ENCODE measurements around the gene RBM33. TPM values are rescaled to one million over a fixed set of nuclear protein-coding genes. Genes with fewer than 3 reads are reported as not detected.

Gene RBM33
- total RNA-seq, 4 donors from 2014 or later, result 27.0 to 34.5 (median 32.6) TPM

DNA sequence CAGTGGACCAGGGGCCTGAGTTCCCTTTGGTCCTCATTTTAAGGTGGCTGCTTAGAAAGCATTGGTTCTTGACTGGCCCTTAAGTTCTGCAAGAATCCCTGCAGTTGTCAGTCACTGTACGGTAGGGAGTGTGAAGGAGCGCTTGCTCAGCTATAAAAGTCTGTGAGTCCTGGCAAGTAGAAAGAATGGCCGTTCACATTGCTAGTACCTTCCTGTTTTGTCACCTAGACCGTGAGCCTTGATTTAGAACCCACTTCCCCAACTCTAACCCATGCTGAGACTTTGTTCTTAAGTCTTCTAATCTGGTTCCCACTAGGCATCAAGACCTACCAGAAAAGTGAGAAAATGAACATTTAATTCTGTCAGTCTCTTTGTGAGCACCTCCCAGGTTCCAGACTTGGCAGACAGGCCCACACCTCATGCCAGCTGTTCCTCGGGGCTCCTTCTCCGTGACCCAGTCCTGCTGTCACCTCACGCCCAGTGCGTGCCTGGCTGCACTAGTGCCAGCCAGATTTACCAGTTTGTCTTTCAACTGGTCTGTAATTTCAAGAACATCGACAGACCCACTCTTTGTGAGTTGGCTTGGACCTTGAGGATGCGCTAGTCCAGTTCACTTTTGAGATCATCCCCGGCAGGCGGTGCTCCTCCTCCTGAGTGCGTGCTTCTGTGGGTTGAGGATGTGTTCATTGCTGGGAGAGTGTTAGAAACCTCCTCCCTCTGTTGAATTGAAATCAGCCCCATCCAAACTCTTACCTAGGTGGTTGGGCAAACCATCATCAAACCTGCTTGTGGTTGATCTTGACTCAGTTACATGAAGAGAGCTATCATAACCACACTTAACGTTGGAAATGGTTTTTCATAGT is 89.4 kb downstream of the RBM33 start:
- Histone ChIP-seq H3K27ac (replicated peaks in 1 of 4) (no peak overlapping the region), H3K9me3 (no peaks in the 10 kb centered on the region), H3K4me3 (no peak overlapping the region), H3K36me3 (peaks cover 0 to 29% (median 16%) of the 10 kb centered on the region in 4 donors), H3K27me3 (no peaks in the 10 kb centered on the region), H3K4me1 (peaks cover 5 to 43% (median 36%) of the 10 kb centered on the region in 4 donors)
- intact Hi-C loops (cut with DNase I), result no loop called here
- TF ChIP-seq, protein P1, sequence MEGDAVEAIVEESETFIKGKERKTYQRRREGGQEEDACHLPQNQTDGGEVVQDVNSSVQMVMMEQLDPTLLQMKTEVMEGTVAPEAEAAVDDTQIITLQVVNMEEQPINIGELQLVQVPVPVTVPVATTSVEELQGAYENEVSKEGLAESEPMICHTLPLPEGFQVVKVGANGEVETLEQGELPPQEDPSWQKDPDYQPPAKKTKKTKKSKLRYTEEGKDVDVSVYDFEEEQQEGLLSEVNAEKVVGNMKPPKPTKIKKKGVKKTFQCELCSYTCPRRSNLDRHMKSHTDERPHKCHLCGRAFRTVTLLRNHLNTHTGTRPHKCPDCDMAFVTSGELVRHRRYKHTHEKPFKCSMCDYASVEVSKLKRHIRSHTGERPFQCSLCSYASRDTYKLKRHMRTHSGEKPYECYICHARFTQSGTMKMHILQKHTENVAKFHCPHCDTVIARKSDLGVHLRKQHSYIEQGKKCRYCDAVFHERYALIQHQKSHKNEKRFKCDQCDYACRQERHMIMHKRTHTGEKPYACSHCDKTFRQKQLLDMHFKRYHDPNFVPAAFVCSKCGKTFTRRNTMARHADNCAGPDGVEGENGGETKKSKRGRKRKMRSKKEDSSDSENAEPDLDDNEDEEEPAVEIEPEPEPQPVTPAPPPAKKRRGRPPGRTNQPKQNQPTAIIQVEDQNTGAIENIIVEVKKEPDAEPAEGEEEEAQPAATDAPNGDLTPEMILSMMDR (IDR thresholded peaks at IDR 0.05), result no peak
- TF ChIP-seq POLR2A (IDR thresholded peaks at IDR 0.05; ENCODE audit: low read depth), result no peak
- TF ChIP-seq EP300 (IDR thresholded peaks at IDR 0.05), result no peak
- TF ChIP-seq POLR2AphosphoS5 (IDR thresholded peaks at IDR 0.05), result no peak
- 92% methylated on average over 14 of the region's 14 CpGs for WGBS
- DNase-seq (ENCODE audit: extremely low spot score), result no peak

DNA sequence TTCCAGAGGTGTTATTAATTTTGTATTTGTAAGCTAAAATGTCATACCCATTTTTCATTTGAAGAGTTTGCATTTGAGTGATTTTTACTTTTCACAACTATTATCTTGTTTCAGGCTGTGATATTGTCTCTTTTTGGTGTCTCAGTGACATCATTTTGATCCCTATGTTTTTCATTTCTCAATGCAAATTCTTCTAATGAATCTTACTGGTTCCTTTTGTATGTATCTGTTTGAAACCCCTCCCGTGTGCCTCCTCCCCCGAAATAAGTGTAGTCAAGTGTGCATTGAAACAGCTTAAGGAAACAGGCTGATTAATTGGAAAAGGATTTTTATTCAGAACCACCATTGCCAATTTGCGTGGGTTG is 90.0 kb downstream of the RBM33 start:
- Histone ChIP-seq H3K9me3 (no peaks in the 10 kb centered on the region), H3K27ac (replicated peaks in 1 of 4) (no peak overlapping the region), H3K27me3 (no peaks in the 10 kb centered on the region), H3K4me3 (no peak overlapping the region), H3K4me1 (peaks cover 5 to 38% (median 32%) of the 10 kb centered on the region in 4 donors), H3K36me3 (peaks cover 0 to 32% (median 19%) of the 10 kb centered on the region in 4 donors)
- no peak for TF ChIP-seq POLR2AphosphoS5 (IDR thresholded peaks at IDR 0.05)
- DNase-seq (ENCODE audit: extremely low spot score), result no peak
- 46% methylated on average over 3 of the region's 3 CpGs for WGBS
- intact Hi-C loops (cut with DNase I), result no loop called here

DNA sequence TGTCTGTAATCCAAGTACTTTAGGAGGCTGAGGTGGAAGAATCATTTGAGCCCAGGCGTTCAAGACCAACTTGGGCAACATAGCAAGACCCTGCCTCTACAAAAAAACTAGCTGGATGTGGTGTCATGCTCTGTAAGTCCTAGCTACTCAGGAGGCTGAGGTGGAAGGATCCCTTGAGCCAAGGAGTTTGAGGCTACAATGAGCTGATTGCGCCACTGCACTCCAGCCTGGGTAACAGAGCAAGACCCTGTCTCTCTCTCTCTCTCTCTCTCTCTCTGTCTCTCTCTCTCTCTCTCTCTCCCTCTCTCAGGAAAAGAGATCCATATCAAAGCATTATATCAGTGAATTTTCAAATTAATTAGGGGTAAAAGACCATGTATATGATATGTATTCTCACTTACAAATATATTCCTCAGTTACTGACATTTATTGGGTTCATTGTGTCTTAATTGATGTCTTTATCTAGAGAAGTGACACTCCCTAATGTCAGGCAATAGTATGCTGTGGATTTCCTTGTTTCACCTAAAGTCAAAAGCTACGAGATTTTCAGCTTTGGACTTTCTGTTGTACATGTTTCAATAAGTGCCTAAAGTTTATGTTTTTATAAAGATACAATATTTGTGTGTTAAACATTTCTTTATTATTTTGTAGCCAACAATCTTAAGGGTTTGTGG is 91.1 kb downstream of the RBM33 start:
- Histone ChIP-seq H3K27me3 (no peaks in the 10 kb centered on the region), H3K4me1 (peaks cover 5 to 29% (median 25%) of the 10 kb centered on the region in 4 donors), H3K36me3 (peaks cover 9 to 44% (median 30%) of the 10 kb centered on the region in 4 donors), H3K9me3 (no peaks in the 10 kb centered on the region), H3K4me3 (no peak overlapping the region), H3K27ac (replicated peaks in 1 of 4) (no peak overlapping the region)
- intact Hi-C loops (cut with DNase I), result no loop called here
- no peak for TF ChIP-seq EP300 (IDR thresholded peaks at IDR 0.05)
- TF ChIP-seq, protein P1 (IDR thresholded peaks at IDR 0.05), result no peak
- no peak for TF ChIP-seq POLR2A (IDR thresholded peaks at IDR 0.05; ENCODE audit: low read depth)
- no peak for TF ChIP-seq POLR2AphosphoS5 (IDR thresholded peaks at IDR 0.05)
- WGBS, result 84% methylated on average over 3 of the region's 3 CpGs
- DNase-seq (ENCODE audit: extremely low spot score), result no peak

DNA sequence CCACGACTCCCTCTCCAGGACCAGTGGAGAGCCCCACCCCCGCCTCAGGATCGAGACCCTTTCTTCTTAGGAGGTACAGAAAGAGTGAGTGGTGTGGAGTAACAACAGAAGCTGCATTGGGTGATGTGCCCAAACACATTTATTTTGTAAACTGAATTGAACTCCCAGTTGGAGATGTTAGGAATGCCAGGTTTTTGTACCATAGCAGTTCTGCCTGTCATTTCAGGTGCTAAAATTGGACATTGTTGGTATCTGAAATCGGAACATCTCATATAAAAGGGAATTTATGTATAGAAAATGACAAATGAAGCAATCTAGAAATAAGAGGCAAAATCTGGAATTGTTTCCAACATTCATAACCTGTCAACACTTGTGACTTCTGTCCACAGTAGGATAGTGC is 93.1 kb downstream of the RBM33 start:
- intact Hi-C loops (cut with DNase I), result no loop called here
- WGBS, result 84% methylated on average over 4 of the region's 4 CpGs

More for the DNA sequence above, 93.1 kb downstream of the RBM33 start:
- Histone ChIP-seq H3K9me3 (no peaks in the 10 kb centered on the region), H3K27me3 (no peaks in the 10 kb centered on the region), H3K36me3 (peaks cover 23 to 55% (median 50%) of the 10 kb centered on the region in 4 donors), H3K4me1 (peaks cover 5 to 20% (median 17%) of the 10 kb centered on the region in 4 donors), H3K27ac (replicated peaks in 1 of 4) (no peak overlapping the region), H3K4me3 (no peak overlapping the region)
- no peak for TF ChIP-seq EP300 (IDR thresholded peaks at IDR 0.05)
- TF ChIP-seq, protein P1 (IDR thresholded peaks at IDR 0.05), result no peak
- TF ChIP-seq POLR2A (IDR thresholded peaks at IDR 0.05; ENCODE audit: low read depth), result no peak
- DNase-seq (ENCODE audit: extremely low spot score), result no peak

Measured in esophagus muscularis mucosa (tissue), 4 donors.